Astrocyte (in vitro differentiated cells and primary cell): ENCODE results near the gene SNCA. TPM values are rescaled to one million over a fixed set of nuclear protein-coding genes. Genes with fewer than 3 reads are reported as not detected.

Experiments used
- DNase-seq: peaks from one replicate; pipeline ENCODE4 v3.0.0-alpha.2; 2010; ENCODE audit warnings: low read depth
- FAIRE-seq: peaks from 2 replicates; lab custom pipeline; 2011; peaks lifted over from hg19 to GRCh38; lab: Jason Lieb, UNC
- H2AFZ ChIP-seq: 2 replicates; pipeline ENCODE4 v1.6.0; 2012; ENCODE audit warnings: low read depth, low read length, inconsistent platforms
- H3K27ac ChIP-seq: 2 replicates; pipeline ENCODE4 v1.5.1; 2011; ENCODE audit warnings: low read depth, low read length, inconsistent platforms
- H3K27me3 ChIP-seq: 2 replicates; pipeline ENCODE4 v1.6.0; 2011; ENCODE audit warnings: low read length, inconsistent platforms; ENCODE audit not compliant: insufficient read depth
- H3K36me3 ChIP-seq: 2 replicates; pipeline ENCODE4 v1.5.1; 2011; ENCODE audit warnings: low read length, inconsistent platforms; ENCODE audit not compliant: insufficient read depth
- H3K4me1 ChIP-seq: 2 replicates; pipeline ENCODE4 v1.5.1; 2011; ENCODE audit warnings: low read length, inconsistent platforms; ENCODE audit not compliant: insufficient read depth
- H3K4me2 ChIP-seq: 2 replicates; pipeline ENCODE4 v1.6.0; 2012; ENCODE audit warnings: low read length, inconsistent platforms
- H3K4me3 ChIP-seq: 2 replicates; pipeline ENCODE4 v1.5.1; 2011; ENCODE audit warnings: low read depth, mild to moderate bottlenecking, low read length, inconsistent platforms; ENCODE audit not compliant: insufficient read depth
- H3K79me2 ChIP-seq: 2 replicates; pipeline ENCODE4 v1.6.0; 2012; ENCODE audit warnings: mild to moderate bottlenecking, low read length, inconsistent platforms; ENCODE audit not compliant: insufficient read depth
- H3K9ac ChIP-seq: 2 replicates; pipeline ENCODE4 v1.6.0; 2012; ENCODE audit warnings: mild to moderate bottlenecking, low read length, inconsistent platforms
- H3K9me3 ChIP-seq: 2 replicates; pipeline ENCODE4 v1.5.1; 2012; ENCODE audit warnings: low read depth, mild to moderate bottlenecking, low read length, inconsistent platforms; ENCODE audit not compliant: insufficient read depth
- H4K20me1 ChIP-seq: 2 replicates; pipeline ENCODE4 v1.6.0; 2012; ENCODE audit warnings: low read length, inconsistent platforms; ENCODE audit not compliant: insufficient read depth
- H3K27ac Mint-ChIP-seq: one replicate; pipeline ENCODE4 v1.8.0; 2021; ENCODE audit warnings: mild to moderate bottlenecking, mixed read lengths; ENCODE audit not compliant: unreplicated experiment
- H3K27me3 Mint-ChIP-seq: one replicate; pipeline ENCODE4 v1.8.0; 2021; ENCODE audit warnings: low read depth, mixed read lengths; ENCODE audit not compliant: unreplicated experiment
- H3K36me3 Mint-ChIP-seq: one replicate; pipeline ENCODE4 v1.8.0; 2021; ENCODE audit warnings: low read depth, mixed read lengths; ENCODE audit not compliant: unreplicated experiment
- H3K4me1 Mint-ChIP-seq: one replicate; pipeline ENCODE4 v1.8.0; 2021; ENCODE audit warnings: low read depth, mixed read lengths; ENCODE audit not compliant: unreplicated experiment
- H3K4me3 Mint-ChIP-seq: one replicate; pipeline ENCODE4 v1.8.0; 2021; ENCODE audit warnings: mild to moderate bottlenecking, moderate library complexity, mixed read lengths; ENCODE audit not compliant: unreplicated experiment
- H3K9me3 Mint-ChIP-seq: one replicate; pipeline ENCODE4 v1.8.0; 2021; ENCODE audit warnings: mild to moderate bottlenecking, mixed read lengths; ENCODE audit not compliant: unreplicated experiment
- EZH2 ChIP-seq: IDR thresholded peaks from 2 replicates; pipeline ENCODE4 v1.6.1; 2012; ENCODE audit warnings: mild to moderate bottlenecking, low read length, inconsistent platforms; ENCODE audit not compliant: insufficient read depth
- total RNA-seq: library from RNA; stranded (reverse); gene quantifications from 2 replicates; pipeline ENCODE4 v1.2.1, GENCODE V29; 2021
- TF ChIP-seq, protein P1 (sequence below): IDR thresholded peaks from 2 replicates; pipeline ENCODE4 v1.5.1; 2011; ENCODE audit warnings: low read depth, mild to moderate bottlenecking, inconsistent platforms, low read length, moderate library complexity; ENCODE audit not compliant: insufficient read depth

The SNCA gene
- total RNA-seq, 1 donor from 2014 or later: 27.3 TPM

- Histone ChIP-seq H3K9me3 (no peaks in the 10 kb centered on the region), H2AFZ (no peak overlapping the region), H3K4me2 (no peak overlapping the region), H3K27me3 (no peaks in the 10 kb centered on the region), H3K27ac (no peak overlapping the region), H3K4me3 (no peak overlapping the region), H3K36me3 (no peaks in the 10 kb centered on the region), H3K4me1 (no peaks in the 10 kb centered on the region), H3K9ac (no peak overlapping the region), H3K79me2 (no peaks in the 10 kb centered on the region), H4K20me1 (no peaks in the 10 kb centered on the region)
- FAIRE-seq: no peak
- Mint-ChIP-seq H3K36me3 (peaks cover 3% of the 10 kb centered on the region), H3K27me3 (no peaks in the 10 kb centered on the region), H3K9me3 (no peaks in the 10 kb centered on the region), H3K4me3 (no peak overlapping the region), H3K27ac (no peak overlapping the region), H3K4me1 (peaks cover 4% of the 10 kb centered on the region)
- TF ChIP-seq, protein P1, sequence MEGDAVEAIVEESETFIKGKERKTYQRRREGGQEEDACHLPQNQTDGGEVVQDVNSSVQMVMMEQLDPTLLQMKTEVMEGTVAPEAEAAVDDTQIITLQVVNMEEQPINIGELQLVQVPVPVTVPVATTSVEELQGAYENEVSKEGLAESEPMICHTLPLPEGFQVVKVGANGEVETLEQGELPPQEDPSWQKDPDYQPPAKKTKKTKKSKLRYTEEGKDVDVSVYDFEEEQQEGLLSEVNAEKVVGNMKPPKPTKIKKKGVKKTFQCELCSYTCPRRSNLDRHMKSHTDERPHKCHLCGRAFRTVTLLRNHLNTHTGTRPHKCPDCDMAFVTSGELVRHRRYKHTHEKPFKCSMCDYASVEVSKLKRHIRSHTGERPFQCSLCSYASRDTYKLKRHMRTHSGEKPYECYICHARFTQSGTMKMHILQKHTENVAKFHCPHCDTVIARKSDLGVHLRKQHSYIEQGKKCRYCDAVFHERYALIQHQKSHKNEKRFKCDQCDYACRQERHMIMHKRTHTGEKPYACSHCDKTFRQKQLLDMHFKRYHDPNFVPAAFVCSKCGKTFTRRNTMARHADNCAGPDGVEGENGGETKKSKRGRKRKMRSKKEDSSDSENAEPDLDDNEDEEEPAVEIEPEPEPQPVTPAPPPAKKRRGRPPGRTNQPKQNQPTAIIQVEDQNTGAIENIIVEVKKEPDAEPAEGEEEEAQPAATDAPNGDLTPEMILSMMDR: no peak
- TF ChIP-seq EZH2: no peak
- no peak for DNase-seq
Measured at GRCh38 chr4:89820010-89820409, 17.0 kb downstream of the SNCA start.

GRCh38 chr4:89814362-89814761 lies 22.6 kb downstream of the SNCA start:
- H3K27ac ChIP-seq: no peak overlapping the region
- H3K4me2 ChIP-seq: no peak overlapping the region
- Mint-ChIP-seq H3K27ac (no peak overlapping the region), H3K27me3 (no peaks in the 10 kb centered on the region), H3K36me3 (no peaks in the 10 kb centered on the region), H3K9me3 (no peaks in the 10 kb centered on the region), H3K4me1 (no peaks in the 10 kb centered on the region), H3K4me3 (no peak overlapping the region)
- DNase-seq (no peak), FAIRE-seq (no peak)
- no peak overlapping the region for H3K4me3 ChIP-seq
- no peaks in the 10 kb centered on the region for H3K79me2 ChIP-seq
- no peaks in the 10 kb centered on the region for H3K9me3 ChIP-seq
- H3K4me1 ChIP-seq: no peaks in the 10 kb centered on the region
- H3K27me3 ChIP-seq: no peaks in the 10 kb centered on the region
- no peaks in the 10 kb centered on the region for H3K36me3 ChIP-seq
- no peaks in the 10 kb centered on the region for H4K20me1 ChIP-seq
- H3K9ac ChIP-seq: no peak overlapping the region
- TF ChIP-seq, protein P1: no peak
- no peak for TF ChIP-seq EZH2
- H2AFZ ChIP-seq: no peak overlapping the region

- H3K9me3 ChIP-seq: no peaks in the 10 kb centered on the region
- H2AFZ ChIP-seq: no peak overlapping the region
- Mint-ChIP-seq H3K4me3 (no peak overlapping the region), H3K4me1 (no peaks in the 10 kb centered on the region), H3K36me3 (no peaks in the 10 kb centered on the region), H3K9me3 (no peaks in the 10 kb centered on the region), H3K27ac (no peak overlapping the region), H3K27me3 (no peaks in the 10 kb centered on the region)
- TF ChIP-seq, protein P1: no peak
- no peak for TF ChIP-seq EZH2
- H3K9ac ChIP-seq: no peak overlapping the region
- FAIRE-seq (no peak), DNase-seq (no peak)
- H3K36me3 ChIP-seq: no peaks in the 10 kb centered on the region
- H3K27ac ChIP-seq: no peak overlapping the region
- H3K79me2 ChIP-seq: no peaks in the 10 kb centered on the region
- no peak overlapping the region for H3K4me3 ChIP-seq
- H3K27me3 ChIP-seq: no peaks in the 10 kb centered on the region
- H3K4me1 ChIP-seq: no peaks in the 10 kb centered on the region
- no peaks in the 10 kb centered on the region for H4K20me1 ChIP-seq
- no peak overlapping the region for H3K4me2 ChIP-seq
Measured at GRCh38 chr4:89813197-89813596, 23.8 kb downstream of the SNCA start.
